ENCODE measurements around the gene KANK2.

Gene KANK2

GRCh38 chr19:11176466-11177193 lies 20.7 kb downstream of the KANK2 start:
- in situ Hi-C loops (cut with HindIII; ENCODE audit: low sequenced_read_pairs), result no loop called here
- TF ChIP-seq CTCF (IDR thresholded peaks at IDR 0.05; ENCODE audit: low read depth, low read length, missing control alignments), result no peak
- H3K4me3 ChIP-seq (ENCODE audit: low read depth, low read length), result no peak overlapping the region
- no peak for DNase-seq (ENCODE audit: low read depth)

- DNase-seq (ENCODE audit: low read depth), result no peak
- in situ Hi-C loops (cut with HindIII; ENCODE audit: low sequenced_read_pairs), result no loop called here
- no peak overlapping the region for H3K4me3 ChIP-seq (ENCODE audit: low read depth, low read length)
- TF ChIP-seq CTCF (IDR thresholded peaks at IDR 0.05; ENCODE audit: low read depth, low read length, missing control alignments), result no peak
Observed at GRCh38 chr19:11175920-11176319, 21.4 kb downstream of the KANK2 start.

GRCh38 chr19:11174336-11174735 lies 23.0 kb downstream of the KANK2 start:
- in situ Hi-C loops (cut with HindIII; ENCODE audit: low sequenced_read_pairs), result no loop called here
- no peak for TF ChIP-seq CTCF (IDR thresholded peaks at IDR 0.05; ENCODE audit: low read depth, low read length, missing control alignments)
- H3K4me3 ChIP-seq (ENCODE audit: low read depth, low read length), result no peak overlapping the region
- DNase-seq (ENCODE audit: low read depth), result no peak

- in situ Hi-C loops (cut with HindIII; ENCODE audit: low sequenced_read_pairs), result no loop called here
- TF ChIP-seq CTCF (IDR thresholded peaks at IDR 0.05; ENCODE audit: low read depth, low read length, missing control alignments), result no peak
- H3K4me3 ChIP-seq (ENCODE audit: low read depth, low read length), result no peak overlapping the region
- DNase-seq (ENCODE audit: low read depth), result no peak
Observed at GRCh38 chr19:11173516-11174155, 23.7 kb downstream of the KANK2 start.

- no peak for TF ChIP-seq CTCF (IDR thresholded peaks at IDR 0.05; ENCODE audit: low read depth, low read length, missing control alignments)
- in situ Hi-C loops (cut with HindIII; ENCODE audit: low sequenced_read_pairs), result no loop called here
- no peak overlapping the region for H3K4me3 ChIP-seq (ENCODE audit: low read depth, low read length)
- no peak for DNase-seq (ENCODE audit: low read depth)
Observed at GRCh38 chr19:11172576-11172975, 24.8 kb downstream of the KANK2 start.

- H3K4me3 ChIP-seq (ENCODE audit: low read depth, low read length), result no peak overlapping the region
- in situ Hi-C loops (cut with HindIII; ENCODE audit: low sequenced_read_pairs), result no loop called here
- no peak for TF ChIP-seq CTCF (IDR thresholded peaks at IDR 0.05; ENCODE audit: low read depth, low read length, missing control alignments)
- no peak for DNase-seq (ENCODE audit: low read depth)
Observed at GRCh38 chr19:11171144-11171543, 26.2 kb downstream of the KANK2 start.
